ENCODE data around the gene NOXO1.

The NOXO1 gene

GRCh38 chr16:2003827-2004641 is 22.8 kb upstream of the NOXO1 start:
- peak; percentile 85 for DNase-seq (ENCODE audit: low read depth)
- H3K4me3 ChIP-seq (ENCODE audit: low read depth, low read length) = no peak overlapping the region
- TF ChIP-seq CTCF (IDR thresholded peaks at IDR 0.05; ENCODE audit: low read depth, low read length) = peak; percentile 87
- no peak for TF ChIP-seq POLR2A (IDR thresholded peaks at IDR 0.05; ENCODE audit: extremely low read depth, insufficient read length)
- TF ChIP-seq MYC (IDR thresholded peaks at IDR 0.05; ENCODE audit: low read depth, low read length) = no peak
- TF ChIP-seq MAX (IDR thresholded peaks at IDR 0.05; ENCODE audit: low read depth, low read length) = peak; percentile 71

- TF ChIP-seq MYC (IDR thresholded peaks at IDR 0.05; ENCODE audit: low read depth, low read length) = no peak
- TF ChIP-seq POLR2A (IDR thresholded peaks at IDR 0.05; ENCODE audit: extremely low read depth, insufficient read length) = no peak
- no peak for TF ChIP-seq MAX (IDR thresholded peaks at IDR 0.05; ENCODE audit: low read depth, low read length)
- TF ChIP-seq CTCF (IDR thresholded peaks at IDR 0.05; ENCODE audit: low read depth, low read length) = no peak
- DNase-seq (ENCODE audit: low read depth) = no peak
- H3K4me3 ChIP-seq (ENCODE audit: low read depth, low read length) = no peak overlapping the region
Observed at GRCh38 chr16:2003231-2003826, 22.1 kb upstream of the NOXO1 start.

GRCh38 chr16:2002406-2003230 is 21.3 kb upstream of the NOXO1 start:
- no peak overlapping the region for H3K4me3 ChIP-seq (ENCODE audit: low read depth, low read length)
- no peak for DNase-seq (ENCODE audit: low read depth)
- TF ChIP-seq CTCF (IDR thresholded peaks at IDR 0.05; ENCODE audit: low read depth, low read length) = no peak
- no peak for TF ChIP-seq POLR2A (IDR thresholded peaks at IDR 0.05; ENCODE audit: extremely low read depth, insufficient read length)
- no peak for TF ChIP-seq MAX (IDR thresholded peaks at IDR 0.05; ENCODE audit: low read depth, low read length)
- no peak for TF ChIP-seq MYC (IDR thresholded peaks at IDR 0.05; ENCODE audit: low read depth, low read length)

GRCh38 chr16:2001456-2002355 is 20.4 kb upstream of the NOXO1 start:
- H3K4me3 ChIP-seq (ENCODE audit: low read depth, low read length) = no peak overlapping the region
- TF ChIP-seq CTCF (IDR thresholded peaks at IDR 0.05; ENCODE audit: low read depth, low read length) = no peak
- TF ChIP-seq MYC (IDR thresholded peaks at IDR 0.05; ENCODE audit: low read depth, low read length) = no peak
- TF ChIP-seq MAX (IDR thresholded peaks at IDR 0.05; ENCODE audit: low read depth, low read length) = no peak
- TF ChIP-seq POLR2A (IDR thresholded peaks at IDR 0.05; ENCODE audit: extremely low read depth, insufficient read length) = no peak
- no peak for DNase-seq (ENCODE audit: low read depth)

- no peak for DNase-seq (ENCODE audit: low read depth)
- TF ChIP-seq CTCF (IDR thresholded peaks at IDR 0.05; ENCODE audit: low read depth, low read length) (no peak), MAX (IDR thresholded peaks at IDR 0.05; ENCODE audit: low read depth, low read length) (no peak), MYC (IDR thresholded peaks at IDR 0.05; ENCODE audit: low read depth, low read length) (no peak), POLR2A (IDR thresholded peaks at IDR 0.05; ENCODE audit: extremely low read depth, insufficient read length) (no peak)
Observed at GRCh38 chr16:2001035-2001434, 19.8 kb upstream of the NOXO1 start.

More at GRCh38 chr16:2001035-2001434, 19.8 kb upstream of the NOXO1 start:
- no peak overlapping the region for H3K4me3 ChIP-seq (ENCODE audit: low read depth, low read length)
